ENCODE results near the gene SYCP2.

DNA sequence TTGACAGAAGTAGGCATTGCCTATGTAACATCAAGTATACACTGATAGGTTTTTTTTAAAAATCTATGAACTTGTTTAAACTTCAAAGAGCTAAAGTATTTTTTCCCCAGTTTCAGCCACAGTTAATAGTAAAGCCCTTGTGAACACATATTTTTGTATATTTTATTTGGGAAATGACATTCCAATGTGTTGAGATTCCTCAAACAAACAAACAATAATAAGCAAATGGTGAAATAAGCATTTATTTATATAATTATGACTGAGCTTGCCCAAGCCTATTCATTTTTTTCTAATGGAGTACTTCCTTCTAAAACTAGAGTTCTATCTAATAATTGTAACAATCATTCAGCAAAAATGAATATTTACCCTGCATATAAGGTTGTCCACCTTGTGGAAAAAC, 12.5 kb downstream of the SYCP2 start:
- TF ChIP-seq, protein P1, sequence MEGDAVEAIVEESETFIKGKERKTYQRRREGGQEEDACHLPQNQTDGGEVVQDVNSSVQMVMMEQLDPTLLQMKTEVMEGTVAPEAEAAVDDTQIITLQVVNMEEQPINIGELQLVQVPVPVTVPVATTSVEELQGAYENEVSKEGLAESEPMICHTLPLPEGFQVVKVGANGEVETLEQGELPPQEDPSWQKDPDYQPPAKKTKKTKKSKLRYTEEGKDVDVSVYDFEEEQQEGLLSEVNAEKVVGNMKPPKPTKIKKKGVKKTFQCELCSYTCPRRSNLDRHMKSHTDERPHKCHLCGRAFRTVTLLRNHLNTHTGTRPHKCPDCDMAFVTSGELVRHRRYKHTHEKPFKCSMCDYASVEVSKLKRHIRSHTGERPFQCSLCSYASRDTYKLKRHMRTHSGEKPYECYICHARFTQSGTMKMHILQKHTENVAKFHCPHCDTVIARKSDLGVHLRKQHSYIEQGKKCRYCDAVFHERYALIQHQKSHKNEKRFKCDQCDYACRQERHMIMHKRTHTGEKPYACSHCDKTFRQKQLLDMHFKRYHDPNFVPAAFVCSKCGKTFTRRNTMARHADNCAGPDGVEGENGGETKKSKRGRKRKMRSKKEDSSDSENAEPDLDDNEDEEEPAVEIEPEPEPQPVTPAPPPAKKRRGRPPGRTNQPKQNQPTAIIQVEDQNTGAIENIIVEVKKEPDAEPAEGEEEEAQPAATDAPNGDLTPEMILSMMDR (IDR thresholded peaks at IDR 0.05): no peak
- TF ChIP-seq POLR2A (IDR thresholded peaks at IDR 0.05) (no peak), POLR2AphosphoS5 (IDR thresholded peaks at IDR 0.05) (no peak)
